IgD-negative memory B cell (primary cell): ENCODE results near the gene MAP3K5. TPM values are rescaled to one million over a fixed set of nuclear protein-coding genes. Genes with fewer than 3 reads are reported as not detected.
"Not testable (repeated sequence)": the region's sequence is repeated elsewhere in the genome, so short reads cannot be mapped to it uniquely, and the experiment has no call there.

Source experiments
- H3K27ac Mint-ChIP-seq, 3 donors: one replicate each; pipeline ENCODE4 v1.8.0; 2020 to 2022; ENCODE audit warnings: mild to moderate bottlenecking in 3 of 3, mixed read lengths in 3 of 3, moderate library complexity in 1 of 3
- H3K27me3 Mint-ChIP-seq: one replicate; pipeline ENCODE4 v1.8.0; 2021; ENCODE audit warnings: mixed read lengths
- H3K36me3 Mint-ChIP-seq: one replicate; pipeline ENCODE4 v1.8.0; 2020; ENCODE audit warnings: mild to moderate bottlenecking, mixed read lengths
- H3K4me1 Mint-ChIP-seq, 3 donors: one replicate each; pipeline ENCODE4 v1.8.0; 2020 to 2022; ENCODE audit warnings: mixed read lengths in 3 of 3, mild to moderate bottlenecking in 1 of 3
- H3K4me3 Mint-ChIP-seq, 4 donors: one replicate each; pipeline ENCODE4 v1.8.0; 2020 to 2022; ENCODE audit warnings: mild to moderate bottlenecking in 4 of 4, mixed read lengths in 4 of 4, moderate library complexity in 3 of 4
- H3K9me3 Mint-ChIP-seq, 3 donors: one replicate each; pipeline ENCODE4 v1.8.0; 2020 to 2021; ENCODE audit warnings: mixed read lengths in 3 of 3, mild to moderate bottlenecking in 1 of 3
- polyA plus RNA-seq: library from polyadenylated mRNA; unstranded; fragments of 300-500 nt; fragmentation: Illumina TruSeq; gene quantifications from one replicate; pipeline ENCODE4 v1.2.3, GENCODE V29; 2021

MAP3K5 gene
- polyA plus RNA-seq, 1 donor from 2014 or later, result 6.0 TPM

- H3K27me3 Mint-ChIP-seq, result no peaks in the 10 kb centered on the region
- H3K27ac Mint-ChIP-seq, result peak overlapping the region; percentile 9 to 92 (median 63)
- H3K4me1 Mint-ChIP-seq, result peaks cover 37 to 48% (median 46%) of the 10 kb centered on the region in 3 donors
- peaks cover 0 to 3% (median 0%) of the 10 kb centered on the region in 3 donors for H3K9me3 Mint-ChIP-seq
- H3K36me3 Mint-ChIP-seq, result peaks cover 3% of the 10 kb centered on the region
- H3K4me3 Mint-ChIP-seq, result peak overlapping the region; percentile 18 to 93 (median 73)
Measured at GRCh38 chr6:136720045-136720770, 72.1 kb downstream of the MAP3K5 start.

- Mint-ChIP-seq H3K27ac (peak overlapping the region; percentile 9 to 92 (median 63)), H3K9me3 (peaks cover 0 to 3% (median 0%) of the 10 kb centered on the region in 3 donors), H3K27me3 (no peaks in the 10 kb centered on the region), H3K4me3 (peak overlapping the region; percentile 18 to 93 (median 73)), H3K36me3 (peaks cover 3% of the 10 kb centered on the region), H3K4me1 (peaks cover 37 to 46% (median 46%) of the 10 kb centered on the region in 3 donors)
Measured at GRCh38 chr6:136719280-136720044, 72.8 kb downstream of the MAP3K5 start.

- H3K36me3 Mint-ChIP-seq, result peaks cover 3% of the 10 kb centered on the region
- H3K9me3 Mint-ChIP-seq, result peaks cover 0 to 3% (median 0%) of the 10 kb centered on the region in 3 donors
- no peak overlapping the region for H3K4me3 Mint-ChIP-seq
- H3K4me1 Mint-ChIP-seq, result peaks cover 34 to 40% (median 40%) of the 10 kb centered on the region in 3 donors
- H3K27me3 Mint-ChIP-seq, result no peaks in the 10 kb centered on the region
- H3K27ac Mint-ChIP-seq, result peak overlapping the region in 1 of 3 donors; percentile 30
Measured at GRCh38 chr6:136718476-136718875, 73.8 kb downstream of the MAP3K5 start.

GRCh38 chr6:136717716-136717990, 74.6 kb downstream of the MAP3K5 start:
- no peaks in the 10 kb centered on the region for H3K27me3 Mint-ChIP-seq
- peak overlapping the region in 2 of 4 donors; percentile 45 to 72 for H3K4me3 Mint-ChIP-seq
- H3K36me3 Mint-ChIP-seq, result peaks cover 9% of the 10 kb centered on the region
- peaks cover 0 to 3% (median 0%) of the 10 kb centered on the region in 3 donors for H3K9me3 Mint-ChIP-seq
- peak overlapping the region in 2 of 3 donors; percentile 11 to 64 for H3K27ac Mint-ChIP-seq
- peaks cover 34 to 45% (median 41%) of the 10 kb centered on the region in 3 donors for H3K4me1 Mint-ChIP-seq

- Mint-ChIP-seq H3K27me3 (no peaks in the 10 kb centered on the region), H3K4me3 (peak overlapping the region in 2 of 4 donors; percentile 45 to 72), H3K27ac (peak overlapping the region in 2 of 3 donors; percentile 55 to 64), H3K36me3 (peaks cover 9% of the 10 kb centered on the region), H3K9me3 (peaks cover 0 to 3% (median 0%) of the 10 kb centered on the region in 3 donors), H3K4me1 (peaks cover 34 to 45% (median 41%) of the 10 kb centered on the region in 3 donors)
Measured at GRCh38 chr6:136716917-136717715, 75.2 kb downstream of the MAP3K5 start.

GRCh38 chr6:136712642-136713041, 79.6 kb downstream of the MAP3K5 start:
- H3K4me1 Mint-ChIP-seq, result peaks cover 9 to 18% (median 13%) of the 10 kb centered on the region in 3 donors
- not testable (repeated sequence) for H3K36me3 Mint-ChIP-seq, H3K27me3 Mint-ChIP-seq, H3K4me3 Mint-ChIP-seq, H3K27ac Mint-ChIP-seq, H3K9me3 Mint-ChIP-seq

- no peak overlapping the region for H3K27ac Mint-ChIP-seq
- no peaks in the 10 kb centered on the region for H3K27me3 Mint-ChIP-seq
- H3K4me3 Mint-ChIP-seq, result no peak overlapping the region
- peaks cover 5% of the 10 kb centered on the region for H3K36me3 Mint-ChIP-seq
- no peaks in the 10 kb centered on the region for H3K9me3 Mint-ChIP-seq
- peaks cover 2 to 12% (median 11%) of the 10 kb centered on the region in 3 donors for H3K4me1 Mint-ChIP-seq
Measured at GRCh38 chr6:136711644-136712043, 80.6 kb downstream of the MAP3K5 start.

GRCh38 chr6:136710877-136711552, 81.3 kb downstream of the MAP3K5 start:
- Mint-ChIP-seq H3K27ac (no peak overlapping the region), H3K4me3 (no peak overlapping the region), H3K4me1 (peaks cover 0 to 5% (median 4%) of the 10 kb centered on the region in 3 donors), H3K9me3 (no peaks in the 10 kb centered on the region), H3K27me3 (no peaks in the 10 kb centered on the region), H3K36me3 (peaks cover 9% of the 10 kb centered on the region)

GRCh38 chr6:136709429-136709828, 82.8 kb downstream of the MAP3K5 start:
- Mint-ChIP-seq H3K27me3 (no peaks in the 10 kb centered on the region), H3K36me3 (peaks cover 9% of the 10 kb centered on the region), H3K9me3 (no peaks in the 10 kb centered on the region), H3K4me1 (peaks cover 0 to 5% (median 4%) of the 10 kb centered on the region in 3 donors), H3K4me3 (no peak overlapping the region), H3K27ac (no peak overlapping the region)

- Mint-ChIP-seq H3K4me1 (peaks cover 0 to 6% (median 5%) of the 10 kb centered on the region in 3 donors), H3K36me3 (peaks cover 4% of the 10 kb centered on the region), H3K27ac (peak overlapping the region in 1 of 3 donors; percentile 11), H3K27me3 (no peaks in the 10 kb centered on the region), H3K4me3 (no peak overlapping the region), H3K9me3 (no peaks in the 10 kb centered on the region)
Measured at GRCh38 chr6:136706430-136706829, 85.8 kb downstream of the MAP3K5 start.

GRCh38 chr6:136703331-136703865, 88.9 kb downstream of the MAP3K5 start:
- Mint-ChIP-seq H3K27me3 (no peaks in the 10 kb centered on the region), H3K27ac (no peak overlapping the region), H3K4me3 (no peak overlapping the region), H3K36me3 (peaks cover 8% of the 10 kb centered on the region), H3K9me3 (no peaks in the 10 kb centered on the region), H3K4me1 (peaks cover 1 to 7% (median 5%) of the 10 kb centered on the region in 3 donors)

GRCh38 chr6:136701045-136701444, 91.2 kb downstream of the MAP3K5 start:
- no peaks in the 10 kb centered on the region for H3K27me3 Mint-ChIP-seq
- H3K36me3 Mint-ChIP-seq, result peaks cover 7% of the 10 kb centered on the region
- no peaks in the 10 kb centered on the region for H3K9me3 Mint-ChIP-seq
- peaks cover 1 to 5% (median 4%) of the 10 kb centered on the region in 3 donors for H3K4me1 Mint-ChIP-seq
- no peak overlapping the region for H3K4me3 Mint-ChIP-seq
- no peak overlapping the region for H3K27ac Mint-ChIP-seq

GRCh38 chr6:136699358-136699757, 92.9 kb downstream of the MAP3K5 start:
- peak overlapping the region in 1 of 3 donors; percentile 16 for H3K27ac Mint-ChIP-seq
- peaks cover 7% of the 10 kb centered on the region for H3K36me3 Mint-ChIP-seq
- H3K9me3 Mint-ChIP-seq, result no peaks in the 10 kb centered on the region
- peaks cover 1 to 5% (median 4%) of the 10 kb centered on the region in 3 donors for H3K4me1 Mint-ChIP-seq
- H3K4me3 Mint-ChIP-seq, result no peak overlapping the region
- H3K27me3 Mint-ChIP-seq, result no peaks in the 10 kb centered on the region

GRCh38 chr6:136696783-136697364, 95.4 kb downstream of the MAP3K5 start:
- peaks cover 7% of the 10 kb centered on the region for H3K36me3 Mint-ChIP-seq
- H3K27ac Mint-ChIP-seq, result no peak overlapping the region

More at GRCh38 chr6:136696783-136697364, 95.4 kb downstream of the MAP3K5 start:
- Mint-ChIP-seq H3K9me3 (no peaks in the 10 kb centered on the region), H3K27me3 (no peaks in the 10 kb centered on the region), H3K4me1 (peaks cover 1 to 4% (median 1%) of the 10 kb centered on the region in 3 donors), H3K4me3 (no peak overlapping the region)
